Measurements from ENCODE around the gene CDK14. TPM values are rescaled to one million over a fixed set of nuclear protein-coding genes. Genes with fewer than 3 reads are reported as not detected.

The CDK14 gene
- polyA plus RNA-seq, 1 donor: 9.7 TPM

DNA sequence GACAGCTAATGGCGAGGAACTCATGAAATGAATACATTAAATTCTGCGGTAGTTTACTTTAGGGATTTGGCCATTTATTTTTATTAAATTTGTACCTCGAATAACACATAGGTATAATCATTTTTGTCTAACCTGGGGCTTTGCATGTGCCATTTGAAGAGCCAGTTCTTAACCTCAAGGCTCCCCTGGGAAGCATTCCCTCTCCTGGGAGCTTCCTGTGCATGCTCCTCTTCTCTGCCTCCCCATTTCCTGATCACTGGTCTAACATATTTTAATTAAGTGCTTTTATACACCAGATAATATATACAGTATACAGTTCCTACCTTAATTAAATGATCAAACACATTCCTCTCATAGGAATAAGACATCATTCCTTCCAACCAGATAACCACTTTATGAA is 484.2 kb downstream of the CDK14 start:
- WGBS (ENCODE audit: insufficient coverage, low lambda C conversion rate): 95% methylated on average over 3 of the region's 3 CpGs
- no peaks in the 10 kb centered on the region for H3K9me3 ChIP-seq (ENCODE audit: control insufficient read depth, low read depth, low read length)
- H3K4me1 ChIP-seq (ENCODE audit: control insufficient read depth, insufficient read depth, low read length): no peaks in the 10 kb centered on the region
- no peaks in the 10 kb centered on the region for H3K27me3 ChIP-seq (ENCODE audit: control insufficient read depth, insufficient read depth, low read length)
- no peak for DNase-seq
- H3K36me3 ChIP-seq (ENCODE audit: control insufficient read depth, insufficient read depth, low read length): no peaks in the 10 kb centered on the region
- no peak overlapping the region for H3K27ac ChIP-seq (ENCODE audit: low read length)
- no peak overlapping the region for H3K4me3 ChIP-seq (ENCODE audit: low read length)

GRCh38 chr7:91082038-91082437 is 485.9 kb downstream of the CDK14 start:
- Histone ChIP-seq H3K27me3 (ENCODE audit: control insufficient read depth, insufficient read depth, low read length) (no peaks in the 10 kb centered on the region), H3K4me3 (ENCODE audit: low read length) (no peak overlapping the region), H3K36me3 (ENCODE audit: control insufficient read depth, insufficient read depth, low read length) (no peaks in the 10 kb centered on the region), H3K9me3 (ENCODE audit: control insufficient read depth, low read depth, low read length) (no peaks in the 10 kb centered on the region), H3K4me1 (ENCODE audit: control insufficient read depth, insufficient read depth, low read length) (no peaks in the 10 kb centered on the region), H3K27ac (ENCODE audit: low read length) (no peak overlapping the region)
- 75% methylated on average over 2 of the region's 3 CpGs for WGBS (ENCODE audit: insufficient coverage, low lambda C conversion rate)
- DNase-seq: peak in 1 of 2 donors; percentile 4

- H3K4me3 ChIP-seq (ENCODE audit: low read length): no peak overlapping the region
- no peak for DNase-seq
- H3K4me1 ChIP-seq (ENCODE audit: control insufficient read depth, insufficient read depth, low read length): no peaks in the 10 kb centered on the region
- H3K27me3 ChIP-seq (ENCODE audit: control insufficient read depth, insufficient read depth, low read length): no peaks in the 10 kb centered on the region
- 56% methylated on average over 2 of the region's 2 CpGs for WGBS (ENCODE audit: insufficient coverage, low lambda C conversion rate)
- no peaks in the 10 kb centered on the region for H3K9me3 ChIP-seq (ENCODE audit: control insufficient read depth, low read depth, low read length)
- no peak overlapping the region for H3K27ac ChIP-seq (ENCODE audit: low read length)
- no peaks in the 10 kb centered on the region for H3K36me3 ChIP-seq (ENCODE audit: control insufficient read depth, insufficient read depth, low read length)
Observed at GRCh38 chr7:91082852-91083495, 486.9 kb downstream of the CDK14 start.

- WGBS (ENCODE audit: insufficient coverage, low lambda C conversion rate): no CpG with 5 or more reads among the region's 3 CpGs
- Histone ChIP-seq H3K27ac (ENCODE audit: low read length) (no peak overlapping the region), H3K4me1 (ENCODE audit: control insufficient read depth, insufficient read depth, low read length) (no peaks in the 10 kb centered on the region), H3K9me3 (ENCODE audit: control insufficient read depth, low read depth, low read length) (no peaks in the 10 kb centered on the region), H3K4me3 (ENCODE audit: low read length) (no peak overlapping the region), H3K36me3 (ENCODE audit: control insufficient read depth, insufficient read depth, low read length) (no peaks in the 10 kb centered on the region), H3K27me3 (ENCODE audit: control insufficient read depth, insufficient read depth, low read length) (no peaks in the 10 kb centered on the region)
- DNase-seq: no peak
Observed at GRCh38 chr7:91083855-91084644, 487.9 kb downstream of the CDK14 start.

DNA sequence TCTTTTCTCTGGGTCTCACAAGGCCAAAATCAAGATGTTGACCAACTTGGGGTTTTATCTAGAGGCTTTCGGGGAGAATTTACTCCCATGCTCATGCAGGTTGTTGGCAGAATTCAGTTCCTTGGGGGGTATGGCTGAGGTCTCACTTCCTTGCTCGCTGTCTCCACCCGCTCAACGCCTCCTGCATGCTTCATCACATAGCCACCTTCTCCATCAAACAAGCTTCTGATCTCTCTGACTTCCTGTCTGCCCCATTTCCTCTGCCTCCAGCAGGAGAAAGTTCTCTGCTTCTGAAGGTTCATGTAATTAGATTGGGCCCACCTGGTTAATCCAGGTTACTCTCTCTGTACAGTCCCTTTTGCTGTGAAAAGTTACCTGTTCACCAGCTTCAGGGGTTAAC is 489.1 kb downstream of the CDK14 start:
- WGBS (ENCODE audit: insufficient coverage, low lambda C conversion rate): 20% methylated on average over 1 of the region's 4 CpGs
- H3K4me3 ChIP-seq (ENCODE audit: low read length): no peak overlapping the region
- H3K9me3 ChIP-seq (ENCODE audit: control insufficient read depth, low read depth, low read length): no peaks in the 10 kb centered on the region
- no peaks in the 10 kb centered on the region for H3K27me3 ChIP-seq (ENCODE audit: control insufficient read depth, insufficient read depth, low read length)
- no peaks in the 10 kb centered on the region for H3K36me3 ChIP-seq (ENCODE audit: control insufficient read depth, insufficient read depth, low read length)
- no peaks in the 10 kb centered on the region for H3K4me1 ChIP-seq (ENCODE audit: control insufficient read depth, insufficient read depth, low read length)
- H3K27ac ChIP-seq (ENCODE audit: low read length): no peak overlapping the region
- DNase-seq: no peak

DNA sequence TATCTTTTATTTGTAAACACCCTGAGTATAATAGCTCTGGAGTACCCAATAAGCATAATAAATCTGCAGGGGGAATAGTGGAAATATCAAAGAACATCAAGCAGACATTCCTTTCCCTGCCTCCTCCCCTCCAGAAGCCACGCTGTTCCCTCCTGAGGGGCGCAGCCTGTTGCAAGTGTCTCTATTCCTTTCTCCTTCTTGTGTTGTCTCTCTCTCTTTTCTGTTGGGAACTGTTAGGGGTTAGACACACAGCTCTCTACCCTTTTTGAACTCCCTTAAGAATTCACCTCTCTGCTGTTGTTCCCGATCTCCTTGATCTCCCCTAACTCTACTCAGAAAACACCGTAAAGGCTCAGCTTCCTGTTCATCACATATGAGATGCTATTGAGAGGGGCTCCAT is 490.1 kb downstream of the CDK14 start:
- DNase-seq: no peak
- no peaks in the 10 kb centered on the region for H3K36me3 ChIP-seq (ENCODE audit: control insufficient read depth, insufficient read depth, low read length)
- no peaks in the 10 kb centered on the region for H3K4me1 ChIP-seq (ENCODE audit: control insufficient read depth, insufficient read depth, low read length)
- H3K4me3 ChIP-seq (ENCODE audit: low read length): no peak overlapping the region
- no peak overlapping the region for H3K27ac ChIP-seq (ENCODE audit: low read length)
- 92% methylated on average over 2 of the region's 4 CpGs for WGBS (ENCODE audit: insufficient coverage, low lambda C conversion rate)
- H3K27me3 ChIP-seq (ENCODE audit: control insufficient read depth, insufficient read depth, low read length): no peaks in the 10 kb centered on the region
- H3K9me3 ChIP-seq (ENCODE audit: control insufficient read depth, low read depth, low read length): no peaks in the 10 kb centered on the region

DNA sequence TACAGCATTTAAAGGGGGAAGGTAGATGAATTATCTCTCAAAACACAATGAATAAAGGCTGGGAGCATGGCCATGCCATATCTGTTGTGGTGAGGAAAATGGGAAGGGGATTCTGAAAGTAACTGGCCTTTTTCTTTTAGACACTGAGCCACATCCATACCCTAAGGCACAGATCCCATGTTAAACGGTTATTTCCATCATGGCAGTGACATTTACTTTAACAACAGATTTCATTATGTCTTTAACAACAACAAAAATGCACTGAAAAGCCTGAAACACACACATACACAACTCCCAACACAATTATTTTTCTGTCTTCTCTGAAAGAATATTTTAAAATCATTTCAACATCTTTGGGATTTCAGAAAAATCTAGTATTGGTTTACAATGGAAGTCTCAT is 492.0 kb downstream of the CDK14 start:
- DNase-seq: no peak
- Histone ChIP-seq H3K4me1 (ENCODE audit: control insufficient read depth, insufficient read depth, low read length) (no peaks in the 10 kb centered on the region), H3K36me3 (ENCODE audit: control insufficient read depth, insufficient read depth, low read length) (no peaks in the 10 kb centered on the region), H3K27ac (ENCODE audit: low read length) (no peak overlapping the region), H3K27me3 (ENCODE audit: control insufficient read depth, insufficient read depth, low read length) (no peaks in the 10 kb centered on the region), H3K9me3 (ENCODE audit: control insufficient read depth, low read depth, low read length) (no peaks in the 10 kb centered on the region), H3K4me3 (ENCODE audit: low read length) (no peak overlapping the region)
- WGBS (ENCODE audit: insufficient coverage, low lambda C conversion rate): no CpG with 5 or more reads among the region's 1 CpG

GRCh38 chr7:91088691-91089090 is 492.6 kb downstream of the CDK14 start:
- WGBS (ENCODE audit: insufficient coverage, low lambda C conversion rate): no CpG with 5 or more reads among the region's 1 CpG
- Histone ChIP-seq H3K27me3 (ENCODE audit: control insufficient read depth, insufficient read depth, low read length) (no peaks in the 10 kb centered on the region), H3K4me1 (ENCODE audit: control insufficient read depth, insufficient read depth, low read length) (no peaks in the 10 kb centered on the region), H3K36me3 (ENCODE audit: control insufficient read depth, insufficient read depth, low read length) (no peaks in the 10 kb centered on the region), H3K9me3 (ENCODE audit: control insufficient read depth, low read depth, low read length) (no peaks in the 10 kb centered on the region), H3K4me3 (ENCODE audit: low read length) (no peak overlapping the region), H3K27ac (ENCODE audit: low read length) (no peak overlapping the region)
- no peak for DNase-seq

DNA sequence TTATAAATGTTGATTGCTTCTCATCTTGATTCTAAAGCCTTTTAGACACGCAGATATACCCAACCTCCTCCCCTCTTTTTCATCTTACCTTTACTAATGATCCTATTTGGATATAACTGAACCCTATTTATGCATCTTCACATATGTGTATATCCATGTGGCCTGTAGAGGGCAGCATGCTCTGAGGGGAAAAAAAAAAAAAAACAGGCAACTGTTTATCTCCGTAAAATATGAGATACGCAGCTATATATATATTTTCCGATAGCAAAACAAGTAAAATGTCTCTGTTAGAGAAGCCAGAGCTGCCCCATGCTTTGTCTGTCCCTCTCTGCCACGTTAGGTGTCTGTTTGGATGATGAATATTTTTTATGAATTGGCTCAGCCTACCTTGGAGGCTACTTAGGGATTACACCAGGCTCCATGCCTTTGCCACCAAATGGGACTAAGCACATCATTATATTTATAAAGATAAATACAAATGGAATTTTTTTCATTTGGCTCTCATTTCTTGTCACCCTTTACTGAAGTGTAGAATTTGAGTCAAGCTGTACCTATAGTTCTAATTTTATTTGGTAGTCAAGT is 493.4 kb downstream of the CDK14 start:
- Histone ChIP-seq H3K27ac (ENCODE audit: low read length) (no peak overlapping the region), H3K27me3 (ENCODE audit: control insufficient read depth, insufficient read depth, low read length) (no peaks in the 10 kb centered on the region), H3K9me3 (ENCODE audit: control insufficient read depth, low read depth, low read length) (no peaks in the 10 kb centered on the region), H3K36me3 (ENCODE audit: control insufficient read depth, insufficient read depth, low read length) (no peaks in the 10 kb centered on the region), H3K4me3 (ENCODE audit: low read length) (no peak overlapping the region), H3K4me1 (ENCODE audit: control insufficient read depth, insufficient read depth, low read length) (no peaks in the 10 kb centered on the region)
- peak in 1 of 2 donors; percentile 42 for DNase-seq
- no CpG with 5 or more reads among the region's 5 CpGs for WGBS (ENCODE audit: insufficient coverage, low lambda C conversion rate)

- DNase-seq: no peak
- H3K4me3 ChIP-seq (ENCODE audit: low read length): no peak overlapping the region
- no peaks in the 10 kb centered on the region for H3K36me3 ChIP-seq (ENCODE audit: control insufficient read depth, insufficient read depth, low read length)
- H3K27me3 ChIP-seq (ENCODE audit: control insufficient read depth, insufficient read depth, low read length): no peaks in the 10 kb centered on the region
- no peaks in the 10 kb centered on the region for H3K4me1 ChIP-seq (ENCODE audit: control insufficient read depth, insufficient read depth, low read length)
- H3K27ac ChIP-seq (ENCODE audit: low read length): no peak overlapping the region
- no peaks in the 10 kb centered on the region for H3K9me3 ChIP-seq (ENCODE audit: control insufficient read depth, low read depth, low read length)
- WGBS (ENCODE audit: insufficient coverage, low lambda C conversion rate): 100% methylated on average over 1 of the region's 7 CpGs
Observed at GRCh38 chr7:91090684-91091083, 494.6 kb downstream of the CDK14 start.

Data from large intestine (tissue), 3 donors.